ENCODE measurements around the gene FGF2.
"Not testable (repeated sequence)": the region's sequence is repeated elsewhere in the genome, so short reads cannot be mapped to it uniquely, and the experiment has no call there.

DNA sequence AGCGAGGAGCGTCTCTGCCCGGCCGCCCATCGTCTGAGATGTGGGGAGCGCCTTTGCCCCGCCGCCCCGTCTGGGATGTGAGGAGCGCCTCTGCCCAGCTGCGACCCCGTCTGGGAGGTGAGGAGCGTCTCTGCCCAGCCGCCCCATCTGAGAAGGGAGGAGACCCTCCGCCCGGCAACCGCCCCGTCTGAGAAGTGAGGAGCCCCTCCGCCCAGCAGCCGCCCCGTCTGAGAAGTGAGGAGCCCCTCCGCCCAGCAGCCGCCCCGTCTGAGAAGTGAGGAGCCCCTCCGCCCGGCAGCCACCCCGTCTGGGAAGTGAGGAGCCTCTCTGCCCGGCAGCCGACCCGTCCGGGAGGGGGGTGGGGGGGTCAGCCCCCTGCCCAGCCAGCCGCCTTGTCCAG lies 14.8 kb upstream of the FGF2 start:
- not testable (repeated sequence) for TF ChIP-seq EP300 (IDR thresholded peaks at IDR 0.05; ENCODE audit: borderline replicate concordance in 1 of 2, low read depth in 1 of 2, low read length in 1 of 2); NRF1 (IDR thresholded peaks at IDR 0.05; ENCODE audit: low read depth, low read length); TAF1 (IDR thresholded peaks at IDR 0.05; ENCODE audit: borderline replicate concordance, low read depth, low read length); SIN3A (IDR thresholded peaks at IDR 0.05; ENCODE audit: borderline replicate concordance, low read depth, low read length); TCF12 (IDR thresholded peaks at IDR 0.05); POLR2AphosphoS5 (IDR thresholded peaks at IDR 0.05; ENCODE audit: low read depth, low read length); GABPA (IDR thresholded peaks at IDR 0.05; ENCODE audit: low read depth)
- TF ChIP-seq, protein P1, sequence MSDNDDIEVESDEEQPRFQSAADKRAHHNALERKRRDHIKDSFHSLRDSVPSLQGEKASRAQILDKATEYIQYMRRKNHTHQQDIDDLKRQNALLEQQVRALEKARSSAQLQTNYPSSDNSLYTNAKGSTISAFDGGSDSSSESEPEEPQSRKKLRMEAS (IDR thresholded peaks at IDR 0.05; ENCODE audit: low read depth): not testable (repeated sequence)
- TF ChIP-seq, protein P2, sequence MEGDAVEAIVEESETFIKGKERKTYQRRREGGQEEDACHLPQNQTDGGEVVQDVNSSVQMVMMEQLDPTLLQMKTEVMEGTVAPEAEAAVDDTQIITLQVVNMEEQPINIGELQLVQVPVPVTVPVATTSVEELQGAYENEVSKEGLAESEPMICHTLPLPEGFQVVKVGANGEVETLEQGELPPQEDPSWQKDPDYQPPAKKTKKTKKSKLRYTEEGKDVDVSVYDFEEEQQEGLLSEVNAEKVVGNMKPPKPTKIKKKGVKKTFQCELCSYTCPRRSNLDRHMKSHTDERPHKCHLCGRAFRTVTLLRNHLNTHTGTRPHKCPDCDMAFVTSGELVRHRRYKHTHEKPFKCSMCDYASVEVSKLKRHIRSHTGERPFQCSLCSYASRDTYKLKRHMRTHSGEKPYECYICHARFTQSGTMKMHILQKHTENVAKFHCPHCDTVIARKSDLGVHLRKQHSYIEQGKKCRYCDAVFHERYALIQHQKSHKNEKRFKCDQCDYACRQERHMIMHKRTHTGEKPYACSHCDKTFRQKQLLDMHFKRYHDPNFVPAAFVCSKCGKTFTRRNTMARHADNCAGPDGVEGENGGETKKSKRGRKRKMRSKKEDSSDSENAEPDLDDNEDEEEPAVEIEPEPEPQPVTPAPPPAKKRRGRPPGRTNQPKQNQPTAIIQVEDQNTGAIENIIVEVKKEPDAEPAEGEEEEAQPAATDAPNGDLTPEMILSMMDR (IDR thresholded peaks at IDR 0.05): not testable (repeated sequence)
- TF ChIP-seq, protein P3, sequence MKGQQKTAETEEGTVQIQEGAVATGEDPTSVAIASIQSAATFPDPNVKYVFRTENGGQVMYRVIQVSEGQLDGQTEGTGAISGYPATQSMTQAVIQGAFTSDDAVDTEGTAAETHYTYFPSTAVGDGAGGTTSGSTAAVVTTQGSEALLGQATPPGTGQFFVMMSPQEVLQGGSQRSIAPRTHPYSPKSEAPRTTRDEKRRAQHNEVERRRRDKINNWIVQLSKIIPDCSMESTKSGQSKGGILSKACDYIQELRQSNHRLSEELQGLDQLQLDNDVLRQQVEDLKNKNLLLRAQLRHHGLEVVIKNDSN (IDR thresholded peaks at IDR 0.05; ENCODE audit: borderline replicate concordance, low read depth): not testable (repeated sequence)

Measured in SK-N-SH (cell line).